Measurements from ENCODE around the gene PHKB.

DNA sequence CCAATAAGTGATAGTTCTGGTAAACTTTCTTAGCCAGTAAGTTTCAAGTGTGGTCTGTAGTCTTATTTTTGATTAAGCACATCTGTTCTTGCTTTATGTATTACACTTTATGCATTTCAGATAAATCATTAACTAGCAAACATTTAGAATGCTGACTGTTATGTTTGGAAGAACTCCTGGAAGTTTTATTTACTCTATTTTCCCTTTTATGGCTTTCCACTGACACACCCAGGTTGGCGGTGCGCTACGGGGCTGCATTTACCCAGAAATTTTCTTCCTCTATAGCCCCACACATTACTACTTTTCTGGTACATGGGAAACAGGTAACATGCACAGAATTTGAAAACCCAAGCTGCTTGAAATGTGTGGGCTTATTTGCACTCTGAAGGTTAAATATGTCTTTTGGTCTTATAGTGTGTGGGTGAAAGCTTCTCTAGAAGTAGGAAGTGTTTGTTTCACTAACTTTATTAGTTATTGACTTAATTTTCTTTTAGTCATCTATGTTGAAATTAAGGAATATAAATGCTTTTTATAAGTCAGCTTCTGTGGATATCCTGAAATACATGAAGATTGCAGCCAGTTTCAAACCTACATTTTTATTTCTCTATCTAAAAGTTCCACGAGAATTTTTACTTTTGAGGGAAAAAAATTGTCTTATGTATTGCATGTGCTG is 203.7 kb downstream of the PHKB start:
- TF ChIP-seq CTCF (IDR thresholded peaks at IDR 0.05) (no peak), EP300 (IDR thresholded peaks at IDR 0.05) (no peak), POLR2AphosphoS5 (IDR thresholded peaks at IDR 0.05) (no peak)

Measured in gastroesophageal sphincter (tissue), 3 donors.